B cell (primary cell): Measurements from ENCODE around the gene CRYM. TPM values are rescaled to one million over a fixed set of nuclear protein-coding genes. Genes with fewer than 3 reads are reported as not detected.

Experiments
- ATAC-seq: fragments of 200-7000 bp; cut with Tn5 transposase; one replicate; pipeline ENCODE4 v1.10.0; 2021; ENCODE audit warnings: low read depth, mild to moderate bottlenecking, moderate number of reproducible peaks, moderate library complexity
- CTCF ChIA-PET: fragments of 350-600 bp; sonication (Branson Sonifier 250); formaldehyde crosslinking; loops from one replicate; lab custom pipeline; 2021; ENCODE audit warnings: antibody characterized with exemption, inconsistent platforms; lab: Charles Lee
- POLR2A ChIA-PET: fragments of 350-600 bp; sonication (Branson Sonifier 250); formaldehyde crosslinking; loops from one replicate; lab custom pipeline; 2021; ENCODE audit warnings: antibody characterized with exemption; lab: Charles Lee
- DNase-seq: peaks from one replicate; pipeline ENCODE4 v3.0.0; 2013
- H2AFZ ChIP-seq: 2 replicates; pipeline ENCODE4 v1.6.1; 2012; ENCODE audit warnings: mild to moderate bottlenecking, low read depth, low read length; ENCODE audit not compliant: insufficient read depth, poor library complexity, severe bottlenecking
- H3K27ac ChIP-seq, 2 donors: 1 replicate in 1 of 2; 2 replicates in 1 of 2; pipeline ENCODE4 v1.5.1; 2012 to 2013; ENCODE audit warnings: low read length in 2 of 2, mild to moderate bottlenecking in 2 of 2, moderate library complexity in 1 of 2
- H3K27me3 ChIP-seq, 4 experiments: fragments of 200-600 bp in 1 of 4; sonication (generic) in 1 of 4; replicated peaks in 1 of 4; 1 replicate in 2 of 4; 2 replicates in 2 of 4; pipeline versions ENCODE4 v1.6.1 to v1.7.0; 2013 to 2016; ENCODE audit warnings: low read length in 3 of 4, mild to moderate bottlenecking in 2 of 4, mixed read lengths in 1 of 4, moderate library complexity in 1 of 4; ENCODE audit not compliant: insufficient read depth in 4 of 4, control insufficient read depth in 3 of 4; ENCODE audit errors: control extremely low read depth in 1 of 4
- H3K36me3 ChIP-seq, 2 experiments: replicated peaks in 1 of 2; 1 replicate in 1 of 2; 2 replicates in 1 of 2; pipeline versions ENCODE4 v1.6.1 to v1.7.1; 2013; ENCODE audit warnings: low read length in 1 of 2; ENCODE audit not compliant: insufficient read depth in 2 of 2, control insufficient read depth in 1 of 2; ENCODE audit errors: control extremely low read depth in 1 of 2, extremely low read depth in 1 of 2
- H3K4me1 ChIP-seq, 2 donors: fragments of 200-600 bp in 1 of 2; sonication (generic) in 1 of 2; 1 replicate in 1 of 2; 2 replicates in 1 of 2; pipeline versions ENCODE4 v1.5.1 to v1.6.1; 2013 to 2017; ENCODE audit warnings: low read length in 2 of 2; ENCODE audit not compliant: control insufficient read depth in 2 of 2, insufficient read depth in 2 of 2
- H3K4me2 ChIP-seq: replicated peaks from 2 replicates; pipeline ENCODE3; 2012; ENCODE audit warnings: mild to moderate bottlenecking, low read depth, low read length; ENCODE audit not compliant: poor library complexity, severe bottlenecking
- H3K4me3 ChIP-seq, 5 experiments: fragments of 200-600 bp in 1 of 5; sonication (generic) in 1 of 5; 1 replicate in 3 of 5; 2 replicates in 2 of 5; pipeline versions ENCODE4 v1.5.1 to v1.7.0; 2011 to 2016; ENCODE audit warnings: low read length in 4 of 5, mild to moderate bottlenecking in 4 of 5, low read depth in 2 of 5, control low read depth in 1 of 5, moderate library complexity in 1 of 5; ENCODE audit not compliant: insufficient read depth in 1 of 5; ENCODE audit errors: control extremely low read depth in 1 of 5, extremely low read depth in 1 of 5
- H3K79me2 ChIP-seq: fragments of 200-600 bp; sonication (generic); one replicate; pipeline ENCODE4 v1.6.0; 2016; ENCODE audit warnings: low read length; ENCODE audit not compliant: control insufficient read depth, insufficient read depth
- H3K9ac ChIP-seq: fragments of 200-600 bp; sonication (generic); 2 replicates; pipeline ENCODE4 v1.6.1; 2017; ENCODE audit warnings: mild to moderate bottlenecking, low read length, moderate library complexity
- H3K9me3 ChIP-seq, 3 donors: one replicate each; pipeline versions ENCODE4 v1.6.1 to v1.7.1; 2013; ENCODE audit warnings: low read length in 2 of 3; ENCODE audit not compliant: control insufficient read depth in 2 of 3, insufficient read depth in 1 of 3; ENCODE audit errors: control extremely low read depth in 1 of 3
- H4K20me1 ChIP-seq: 2 replicates; pipeline ENCODE4 v1.6.0; 2012; ENCODE audit warnings: mild to moderate bottlenecking, low read length; ENCODE audit not compliant: insufficient read depth, control insufficient read depth, poor library complexity, severe bottlenecking
- H3K27ac Mint-ChIP-seq: one replicate; pipeline ENCODE4 v1.8.0; 2021; ENCODE audit warnings: mixed read lengths
- H3K27me3 Mint-ChIP-seq: one replicate; pipeline ENCODE4 v1.8.0; 2021; ENCODE audit warnings: mixed read lengths
- H3K4me1 Mint-ChIP-seq: one replicate; pipeline ENCODE4 v1.8.0; 2021; ENCODE audit warnings: mixed read lengths
- H3K4me3 Mint-ChIP-seq: one replicate; pipeline ENCODE4 v1.8.0; 2021; ENCODE audit warnings: mixed read lengths
- H3K9me3 Mint-ChIP-seq: one replicate; pipeline ENCODE4 v1.8.0; 2022; ENCODE audit warnings: mixed read lengths; ENCODE audit not compliant: insufficient read depth
- EZH2 ChIP-seq: IDR thresholded peaks from 2 replicates; pipeline ENCODE4 v1.6.1; 2012; ENCODE audit warnings: borderline replicate concordance, low read depth, mild to moderate bottlenecking, moderate library complexity, low read length; ENCODE audit not compliant: insufficient read depth, poor library complexity, severe bottlenecking
- WGBS: methylation state at CpG from one replicate; pipeline ENCODE4 v1.1.5; 2013; ENCODE audit warnings: missing lambda C conversion rate; ENCODE audit not compliant: insufficient coverage; 5-methylcytosine and 5-hydroxymethylcytosine counted together
- intact Hi-C: fragments of 100-400 bp; cut with micrococcal nuclease; formaldehyde crosslinking; loops from one replicate; pipeline ENCODE4 v1.10.0; 2022
- polyA plus RNA-seq: library from polyadenylated mRNA; depleted of rRNA; stranded (reverse); fragments of >200 nt; gene quantifications from 2 replicates; pipeline ENCODE4 v1.2.3, GENCODE V29; 2012
- total RNA-seq, 2 donors: library from RNA; stranded (reverse); fragments of 120-200 nt in 1 of 2; gene quantifications; 1 replicate in 1 of 2; 2 replicates in 1 of 2; pipeline versions ENCODE4 v1.2.3 to v1.2.4, GENCODE V29; 2013 to 2022
- TF ChIP-seq, protein P1 (sequence below): fragments of 200-600 bp; IDR thresholded peaks from one replicate; pipeline ENCODE4 v1.8.0; 2022; ENCODE audit warnings: antibody characterized with exemption, mild to moderate bottlenecking

CRYM gene
- total and polyA plus RNA-seq, 2 donors (not counting 1 experiment from before 2014, with no cell fraction given): 3.3 to 8.2 TPM

DNA sequence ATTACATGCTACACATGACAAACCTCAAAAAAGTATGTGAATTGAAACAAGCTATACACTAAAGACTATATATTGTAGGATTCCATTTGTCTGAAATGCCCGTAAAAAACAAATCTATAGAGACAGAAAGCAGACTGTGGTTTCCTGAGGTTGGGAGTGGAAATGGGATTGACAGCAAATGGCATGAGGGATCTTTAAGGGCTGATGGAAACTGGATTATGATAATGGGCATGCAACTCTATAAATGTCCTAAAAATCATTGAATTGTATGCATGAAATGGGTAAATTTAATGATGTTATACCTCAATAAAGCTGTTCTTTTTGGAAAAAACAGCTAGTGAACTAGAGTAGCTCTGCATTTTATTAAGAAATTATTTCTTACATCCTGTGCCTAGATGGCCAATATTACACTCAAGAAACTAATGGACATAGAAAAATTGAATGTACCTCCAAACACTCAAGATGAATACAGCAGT lies 45.0 kb downstream of the CRYM start:
- TF ChIP-seq, protein P1, sequence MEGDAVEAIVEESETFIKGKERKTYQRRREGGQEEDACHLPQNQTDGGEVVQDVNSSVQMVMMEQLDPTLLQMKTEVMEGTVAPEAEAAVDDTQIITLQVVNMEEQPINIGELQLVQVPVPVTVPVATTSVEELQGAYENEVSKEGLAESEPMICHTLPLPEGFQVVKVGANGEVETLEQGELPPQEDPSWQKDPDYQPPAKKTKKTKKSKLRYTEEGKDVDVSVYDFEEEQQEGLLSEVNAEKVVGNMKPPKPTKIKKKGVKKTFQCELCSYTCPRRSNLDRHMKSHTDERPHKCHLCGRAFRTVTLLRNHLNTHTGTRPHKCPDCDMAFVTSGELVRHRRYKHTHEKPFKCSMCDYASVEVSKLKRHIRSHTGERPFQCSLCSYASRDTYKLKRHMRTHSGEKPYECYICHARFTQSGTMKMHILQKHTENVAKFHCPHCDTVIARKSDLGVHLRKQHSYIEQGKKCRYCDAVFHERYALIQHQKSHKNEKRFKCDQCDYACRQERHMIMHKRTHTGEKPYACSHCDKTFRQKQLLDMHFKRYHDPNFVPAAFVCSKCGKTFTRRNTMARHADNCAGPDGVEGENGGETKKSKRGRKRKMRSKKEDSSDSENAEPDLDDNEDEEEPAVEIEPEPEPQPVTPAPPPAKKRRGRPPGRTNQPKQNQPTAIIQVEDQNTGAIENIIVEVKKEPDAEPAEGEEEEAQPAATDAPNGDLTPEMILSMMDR: no peak
- no peak for TF ChIP-seq EZH2
- POLR2A ChIA-PET: no interaction called here
- Histone ChIP-seq H3K4me3 (no peak overlapping the region), H4K20me1 (no peaks in the 10 kb centered on the region), H3K9me3 (peaks cover 0 to 2% (median 0%) of the 10 kb centered on the region in 3 donors), H3K27ac (no peak overlapping the region), H3K79me2 (no peaks in the 10 kb centered on the region), H2AFZ (no peak overlapping the region), H3K36me3 (no peaks in the 10 kb centered on the region), H3K4me2 (no peak overlapping the region), H3K4me1 (no peaks in the 10 kb centered on the region), H3K9ac (no peak overlapping the region), H3K27me3 (peaks cover 0 to 13% (median 1%) of the 10 kb centered on the region in 4 experiments)
- ATAC-seq (no peak), DNase-seq (no peak)
- Mint-ChIP-seq H3K4me3 (no peak overlapping the region), H3K27me3 (peaks cover 52% of the 10 kb centered on the region), H3K9me3 (peaks cover 5% of the 10 kb centered on the region), H3K27ac (no peak overlapping the region), H3K4me1 (no peaks in the 10 kb centered on the region)
- intact Hi-C loops: no loop called here
- CTCF ChIA-PET: interaction anchor here (0.6 to 1.2 kb wide), 2 partner anchors 39 to 76 kb away, joined by 3 to 4 read pairs; no protein-coding TSS in a partner anchor
- 100% methylated on average over 1 of the region's 1 CpG for WGBS

DNA sequence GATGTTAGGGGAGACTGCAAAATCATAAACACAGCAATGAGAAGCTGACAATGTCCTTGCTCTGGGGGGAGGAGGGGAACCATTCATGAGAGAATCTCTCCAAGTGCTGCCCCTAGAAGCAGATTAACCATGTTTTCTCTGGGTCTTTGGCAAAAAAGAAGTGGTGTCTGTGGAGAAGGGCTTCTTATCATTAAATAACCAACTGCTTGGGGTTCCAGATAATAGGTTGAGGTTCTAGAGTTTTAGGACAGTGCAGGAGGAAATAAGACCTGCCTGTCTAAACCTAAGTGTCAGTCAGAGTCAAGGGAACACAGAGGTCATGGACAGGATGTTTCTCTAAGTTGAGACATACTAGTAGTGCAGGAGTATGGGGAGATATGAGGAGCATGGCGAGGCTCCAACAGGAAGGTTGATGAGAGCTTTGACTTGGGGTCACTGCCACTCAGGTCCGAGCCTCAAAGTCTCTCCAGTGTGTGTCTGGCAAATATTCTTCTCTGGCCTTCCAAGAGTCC lies 49.7 kb downstream of the CRYM start:
- ATAC-seq (no peak), DNase-seq (no peak)
- Mint-ChIP-seq H3K4me1 (peaks cover 6% of the 10 kb centered on the region), H3K27ac (no peak overlapping the region), H3K9me3 (no peaks in the 10 kb centered on the region), H3K4me3 (no peak overlapping the region), H3K27me3 (peaks cover 63% of the 10 kb centered on the region)
- CTCF ChIA-PET: no interaction called here
- POLR2A ChIA-PET: no interaction called here
- peaks cover 0 to 9% (median 2%) of the 10 kb centered on the region in 4 experiments for H3K27me3 ChIP-seq
- no peak overlapping the region for H3K9ac ChIP-seq
- H3K4me3 ChIP-seq: no peak overlapping the region
- no peak overlapping the region for H3K4me2 ChIP-seq
- no peaks in the 10 kb centered on the region for H3K36me3 ChIP-seq
- no peaks in the 10 kb centered on the region for H3K79me2 ChIP-seq
- peaks cover 0 to 2% (median 0%) of the 10 kb centered on the region in 3 donors for H3K9me3 ChIP-seq
- WGBS: 92% methylated on average over 2 of the region's 2 CpGs
- H2AFZ ChIP-seq: no peak overlapping the region
- no peak overlapping the region for H3K27ac ChIP-seq
- no peaks in the 10 kb centered on the region for H3K4me1 ChIP-seq
- H4K20me1 ChIP-seq: no peaks in the 10 kb centered on the region
- TF ChIP-seq EZH2: no peak
- TF ChIP-seq, protein P1: no peak
- intact Hi-C loops: no loop called here
